ENCODE data around the gene TMPRSS6. TPM values are rescaled to one million over a fixed set of nuclear protein-coding genes. Genes with fewer than 3 reads are reported as not detected.

Gene TMPRSS6
- polyA plus RNA-seq, 12 donors, result 0.05 to 0.91 (median 0.13) TPM; not detected in 3

DNA sequence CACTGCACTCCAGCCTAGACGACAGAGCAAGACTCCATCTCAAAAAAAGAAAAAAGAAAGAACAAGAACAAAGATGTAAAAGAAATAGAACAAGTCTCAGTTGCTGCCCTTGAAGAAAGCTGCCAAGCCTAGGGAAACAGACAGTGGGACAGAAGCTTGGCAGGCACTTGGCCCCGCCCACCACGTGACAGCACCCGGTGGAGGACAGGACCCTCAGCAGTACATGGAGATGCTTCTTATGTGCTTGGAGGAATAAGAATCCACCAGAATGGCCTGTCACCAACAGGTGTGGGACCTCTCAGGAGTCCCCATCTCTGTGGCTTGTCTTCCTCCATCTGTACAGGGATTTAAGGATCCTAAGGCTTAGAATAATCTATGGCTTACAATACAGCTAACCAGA lies 7.6 kb upstream of the TMPRSS6 start:
- DNase-seq, result no peak

GRCh38 chr22:37115032-37115431 lies 5.5 kb upstream of the TMPRSS6 start:
- no peak for DNase-seq

DNA sequence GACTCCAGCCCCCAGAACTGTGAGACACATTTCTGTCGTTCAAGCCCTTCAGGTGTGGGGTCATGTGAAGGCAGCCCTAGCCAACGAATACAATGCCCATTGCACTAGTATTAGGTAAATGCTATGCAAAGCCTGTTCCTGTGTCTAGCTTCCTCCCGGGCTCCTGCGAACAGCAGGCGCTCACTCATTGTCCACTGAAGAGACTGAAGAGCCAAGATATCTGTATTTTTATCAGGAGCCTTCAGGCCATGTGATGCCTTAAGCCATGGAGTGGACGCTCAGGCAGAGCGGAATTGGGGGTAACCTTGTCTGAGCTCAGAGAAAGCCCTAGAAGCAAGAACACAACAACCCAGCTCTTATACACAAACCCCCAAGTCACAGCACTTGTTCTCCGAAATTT lies 4.2 kb upstream of the TMPRSS6 start:
- no peak for DNase-seq

DNA sequence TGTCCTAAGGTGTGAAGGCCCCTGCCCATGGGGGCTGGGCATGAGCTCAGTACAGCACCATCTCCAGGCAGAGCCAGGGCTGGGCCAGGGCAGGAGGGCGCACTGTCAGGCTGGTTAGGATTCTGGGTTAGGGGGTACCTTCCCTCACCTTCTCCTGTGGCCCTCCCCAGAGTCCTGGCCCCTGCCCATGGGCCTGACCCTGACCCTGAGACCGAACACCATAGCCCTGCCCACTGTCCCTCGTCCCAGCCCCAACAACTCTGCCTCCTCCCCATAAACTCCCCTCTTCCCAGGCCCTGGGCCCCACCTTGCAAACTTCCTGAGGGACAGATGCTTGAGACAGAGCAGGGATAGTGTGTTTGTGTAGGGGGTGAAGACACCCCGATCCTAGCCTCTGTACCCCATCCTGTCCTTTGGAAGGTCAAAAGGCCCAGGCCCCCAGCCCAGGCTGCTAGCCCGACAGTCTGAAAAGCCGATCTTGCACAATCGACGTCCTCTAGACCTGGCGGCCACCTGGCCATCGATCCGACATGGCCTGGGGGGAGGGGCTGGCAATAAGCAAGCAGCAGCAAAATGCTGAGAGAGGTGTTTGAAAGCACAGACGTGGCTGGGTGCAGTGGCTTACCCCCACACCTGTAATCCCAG lies 2.7 kb upstream of the TMPRSS6 start:
- DNase-seq, result no peak

DNA sequence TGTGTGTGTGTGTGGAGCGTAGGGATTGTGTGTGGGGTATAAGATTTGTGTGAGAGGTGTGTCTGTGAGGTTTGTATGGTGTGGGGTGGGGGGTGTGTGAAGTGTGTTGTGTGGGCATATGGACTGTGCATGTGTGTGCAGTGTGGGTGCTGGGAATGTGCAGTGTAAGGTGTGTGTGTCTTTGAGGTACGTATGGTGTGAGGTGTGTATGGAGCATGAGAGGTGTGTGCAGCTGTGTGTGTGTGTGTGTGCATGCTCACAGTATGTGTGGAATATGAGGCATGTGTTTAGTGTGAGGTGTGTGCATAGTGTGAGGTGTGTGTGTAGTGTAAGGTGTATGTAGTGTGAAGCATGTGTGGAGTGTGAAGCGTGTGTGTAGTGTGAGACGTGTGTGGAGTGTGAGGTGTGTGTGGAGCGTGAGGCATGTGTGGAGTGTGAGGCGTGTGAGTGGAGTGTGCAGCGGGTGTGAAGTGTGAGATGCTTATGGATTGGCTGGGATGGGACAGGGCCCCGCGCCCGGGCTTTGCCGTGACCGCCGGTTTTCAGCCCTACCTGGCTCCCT lies 1.7 kb upstream of the TMPRSS6 start:
- DNase-seq, result no peak

DNA sequence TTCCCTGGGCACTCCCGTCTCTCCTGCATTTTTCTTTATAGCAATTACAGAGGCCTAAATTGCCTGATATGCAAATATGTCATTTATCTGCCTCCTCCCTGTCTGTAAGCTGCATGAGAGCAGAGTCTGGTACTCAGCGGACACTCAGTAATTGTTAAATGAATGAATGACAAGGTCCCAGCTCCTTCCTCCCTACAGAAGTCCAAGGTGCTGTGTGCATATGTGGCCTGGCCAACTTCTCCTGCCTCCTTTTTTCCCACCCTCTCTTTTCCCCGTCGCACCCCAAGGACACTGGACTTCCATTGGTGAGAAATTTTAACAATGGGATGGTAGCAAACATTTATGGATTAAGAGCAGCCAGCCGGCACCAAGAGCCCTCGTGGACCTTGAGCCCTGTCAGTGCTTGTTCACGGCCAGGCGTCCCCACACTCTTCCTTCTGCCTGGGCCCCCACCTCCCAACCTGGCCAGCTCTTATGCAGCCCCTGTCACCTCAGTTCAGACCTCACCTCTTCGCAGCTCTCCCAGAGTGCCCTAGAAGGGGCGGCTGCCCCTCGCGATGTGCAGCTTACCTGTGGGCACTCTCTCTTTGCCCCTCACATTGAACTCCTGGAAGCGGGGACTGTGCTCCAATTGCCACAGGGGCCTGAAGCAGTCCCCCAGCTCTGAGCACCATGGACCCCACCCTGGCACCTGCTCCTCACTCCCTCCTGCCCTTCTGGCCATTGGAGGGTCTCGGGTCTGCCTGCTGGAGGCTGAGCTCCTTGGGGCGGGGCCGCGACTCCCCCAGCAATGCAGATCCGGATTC lies 1.5 kb downstream of the TMPRSS6 start:
- no peak for DNase-seq

- DNase-seq, result no peak
Measured at GRCh38 chr22:37105990-37106389, 3.5 kb downstream of the TMPRSS6 start.

DNA sequence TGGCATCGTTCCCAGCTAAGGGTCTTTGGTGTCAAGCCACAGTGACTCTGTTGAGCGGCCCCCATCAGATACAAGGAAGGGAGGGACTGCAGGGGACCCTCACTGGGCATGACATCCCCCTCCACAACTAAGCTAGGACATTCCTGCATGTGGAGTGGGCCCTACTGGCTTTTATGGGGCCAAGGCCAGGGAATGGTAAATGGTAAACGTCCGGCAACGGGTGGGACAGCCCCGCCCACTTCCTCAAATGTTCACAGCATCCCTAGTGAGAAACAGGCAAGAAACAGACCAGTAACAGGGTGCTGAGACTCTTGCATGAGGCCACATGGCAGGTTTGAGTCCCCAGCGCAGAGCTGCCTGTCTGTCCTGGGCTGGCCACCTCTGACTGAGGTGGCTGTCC lies 4.4 kb downstream of the TMPRSS6 start:
- DNase-seq, result no peak

GRCh38 chr22:37103656-37104452 lies 5.7 kb downstream of the TMPRSS6 start:
- DNase-seq, result no peak

DNA sequence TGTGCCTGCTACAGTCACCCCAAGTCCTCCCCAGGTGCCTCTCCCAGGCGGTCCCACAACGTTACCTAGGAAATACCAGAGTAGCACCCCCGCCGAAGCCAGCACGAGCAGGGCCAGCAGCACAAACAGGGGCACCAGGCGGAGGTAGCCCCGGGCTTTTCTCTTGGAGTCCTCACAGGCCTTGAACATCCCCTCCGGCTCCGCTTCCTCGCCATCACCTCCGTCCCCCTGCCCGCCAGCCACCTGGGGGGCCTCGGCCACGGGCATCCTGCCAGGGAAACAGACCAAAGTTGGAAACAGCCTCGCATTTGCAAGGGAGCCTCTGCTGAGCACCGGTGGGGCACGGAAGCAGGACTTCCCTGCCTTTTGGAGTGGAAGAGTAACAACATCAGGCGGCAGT lies 6.4 kb downstream of the TMPRSS6 start:
- DNase-seq, result no peak

DNA sequence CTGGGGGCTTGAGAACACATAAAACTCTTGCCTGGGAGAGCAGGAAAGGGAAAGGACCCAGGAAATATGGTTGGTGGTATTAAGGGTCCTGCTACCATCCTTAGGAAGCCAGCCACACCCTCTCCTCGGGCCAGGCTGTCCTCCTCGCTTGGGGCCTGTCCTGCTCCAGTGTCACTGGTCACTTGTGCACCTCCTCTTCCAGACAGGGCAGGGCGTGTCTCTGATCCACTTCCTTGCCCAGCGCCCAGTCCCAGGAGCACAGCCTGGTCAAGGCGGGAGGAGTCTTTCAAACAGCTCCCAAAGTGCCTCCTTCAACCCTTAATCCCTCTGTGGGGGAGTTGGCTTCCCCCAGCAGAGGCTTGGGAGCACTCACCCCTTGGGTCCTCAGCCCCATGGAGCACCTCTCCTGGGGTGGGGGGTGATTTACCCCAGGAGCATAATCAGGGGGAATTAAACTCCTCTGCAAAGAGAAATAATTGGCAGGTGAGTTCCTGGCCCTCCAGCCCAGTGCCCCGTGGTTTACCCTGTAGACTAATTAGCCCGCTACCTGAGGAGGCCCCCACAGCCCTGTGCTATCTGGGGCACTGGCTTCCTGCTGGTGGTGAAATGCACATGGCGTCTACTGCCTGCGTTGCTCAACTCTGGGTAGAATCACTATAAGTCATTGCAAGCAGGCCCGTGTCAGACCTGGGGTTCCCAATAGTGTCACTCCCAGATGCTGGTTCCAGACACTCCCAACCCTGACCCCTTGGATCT lies 8.0 kb downstream of the TMPRSS6 start:
- DNase-seq, result no peak

- DNase-seq, result no peak
Measured at GRCh38 chr22:37100589-37101127, 8.9 kb downstream of the TMPRSS6 start.

GRCh38 chr22:37098976-37099591 lies 10.4 kb downstream of the TMPRSS6 start:
- DNase-seq, result no peak

DNA sequence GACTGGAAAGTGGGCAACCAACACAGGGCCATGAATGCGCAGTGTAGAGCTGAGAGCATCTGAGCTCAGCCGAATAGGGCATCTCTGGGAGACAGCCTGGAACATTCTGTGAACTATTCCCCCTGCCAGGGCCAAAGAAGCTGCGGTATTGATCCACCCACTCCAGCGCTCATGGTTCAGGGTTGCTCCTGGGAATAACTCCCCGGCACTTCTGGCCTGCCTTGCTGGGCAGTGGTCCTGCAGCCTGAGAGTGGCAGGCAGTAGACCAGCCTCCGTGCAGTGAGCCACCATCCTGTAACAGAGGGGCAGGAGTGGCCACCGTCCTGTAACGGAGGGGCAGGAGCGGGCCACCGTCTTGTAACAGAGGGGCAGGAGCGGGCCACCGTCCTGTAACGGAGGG lies 12.2 kb downstream of the TMPRSS6 start:
- DNase-seq, result no peak

DNA sequence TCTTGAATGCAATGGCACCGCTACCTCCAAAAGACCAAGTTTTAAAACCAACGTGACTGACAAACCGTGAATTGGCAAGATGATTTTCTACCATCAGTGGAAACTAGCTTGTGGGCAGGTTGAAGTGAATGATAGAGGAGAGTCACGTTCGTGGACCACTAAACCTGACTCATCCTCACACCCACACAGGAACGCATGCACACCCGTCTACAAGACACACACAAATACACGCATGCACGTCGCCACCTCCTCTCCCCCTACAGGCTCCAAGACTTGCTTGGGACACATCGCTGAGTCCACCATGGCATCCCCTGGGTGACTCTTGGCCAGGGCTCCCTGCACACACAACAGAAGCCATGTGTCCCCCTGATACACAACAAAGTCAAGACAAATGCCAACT lies 14.4 kb downstream of the TMPRSS6 start:
- no peak for DNase-seq

DNA sequence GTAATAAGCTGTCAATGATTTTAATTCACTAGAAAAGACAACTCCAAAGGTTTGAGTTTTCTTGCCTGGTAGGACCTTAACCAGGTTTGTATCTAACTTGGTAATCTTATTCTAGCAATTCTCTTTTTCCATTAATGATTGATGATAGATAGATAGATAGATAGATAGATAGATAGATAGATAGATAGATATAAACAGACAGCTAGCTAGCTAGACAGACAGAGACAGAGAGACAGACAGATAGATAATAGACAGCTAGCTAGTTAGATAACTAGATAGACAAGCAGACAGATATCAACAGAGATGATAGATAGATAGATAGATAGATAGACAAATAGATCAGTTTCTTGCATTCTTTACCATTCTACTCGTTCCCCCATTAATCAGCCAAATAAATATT lies 15.3 kb downstream of the TMPRSS6 start:
- DNase-seq, result no peak

DNA sequence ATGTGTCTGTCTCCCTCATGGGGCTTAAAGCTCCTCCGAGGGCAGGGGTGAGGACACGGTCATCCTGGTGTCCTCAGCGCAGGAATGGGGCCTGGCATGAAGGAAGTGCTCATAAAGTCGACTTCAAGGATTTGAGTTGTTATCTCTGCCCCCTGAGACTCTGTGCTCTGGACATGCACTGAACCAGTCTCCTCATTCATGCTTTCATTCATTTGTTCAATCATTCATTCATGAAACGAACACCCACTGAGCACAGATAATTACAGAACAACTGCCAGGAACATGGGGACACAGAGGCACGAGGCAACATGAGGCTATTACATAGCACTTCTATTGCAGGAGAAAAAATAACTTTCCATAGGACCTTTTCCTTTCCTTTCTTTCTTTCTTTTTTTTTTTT lies 16.5 kb downstream of the TMPRSS6 start:
- no peak for DNase-seq

DNA sequence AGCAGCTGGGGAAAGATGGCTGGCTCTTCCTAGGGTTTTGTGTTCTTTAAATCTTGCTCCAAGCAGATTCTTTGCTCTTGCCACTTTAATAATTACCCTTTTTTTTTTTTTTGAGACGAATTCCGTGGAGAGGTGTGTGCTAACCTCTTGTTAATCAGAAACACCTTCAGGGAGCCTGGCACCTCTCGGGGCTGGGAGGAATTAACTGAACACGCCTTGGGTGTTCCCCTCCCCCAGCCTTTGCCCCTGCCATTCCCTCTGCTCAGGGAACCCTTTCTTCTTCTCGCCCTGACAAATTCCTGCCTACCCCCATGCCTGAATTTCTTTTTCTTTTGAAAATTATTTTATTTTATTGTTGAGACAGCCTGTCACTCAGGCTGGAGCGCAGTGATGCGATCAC lies 17.5 kb downstream of the TMPRSS6 start:
- no peak for DNase-seq

- no peak for DNase-seq
Measured at GRCh38 chr22:37090920-37091695, 18.4 kb downstream of the TMPRSS6 start.

- no peak for DNase-seq
Measured at GRCh38 chr22:37089434-37089833, 20.1 kb downstream of the TMPRSS6 start.

Measured in muscle of arm (tissue), 12 donors.